ENCODE results near the gene KLK15.
"Not testable (repeated sequence)": the region's sequence is repeated elsewhere in the genome, so short reads cannot be mapped to it uniquely, and the experiment has no call there.

The KLK15 gene

DNA sequence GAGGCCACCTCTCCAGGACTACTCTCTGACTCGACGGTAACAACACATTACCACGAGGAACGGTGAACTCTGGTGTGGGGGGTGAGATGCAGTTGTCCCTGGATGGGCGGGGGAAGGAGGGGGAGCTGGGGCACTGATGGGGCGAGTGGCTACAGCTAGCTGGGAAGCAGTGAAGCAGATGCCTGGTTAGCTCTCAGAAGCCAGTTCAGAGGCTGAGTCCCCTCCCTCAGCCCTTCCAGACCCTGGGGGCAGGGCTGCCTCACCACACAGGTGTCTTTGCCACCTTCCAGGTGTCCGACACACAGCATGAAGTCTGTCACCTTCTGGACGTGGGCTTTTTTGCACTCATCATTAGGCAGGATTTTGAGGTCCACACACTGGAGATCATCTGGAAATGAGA, 13.7 kb downstream of the KLK15 start:
- no peak for DNase-seq

DNA sequence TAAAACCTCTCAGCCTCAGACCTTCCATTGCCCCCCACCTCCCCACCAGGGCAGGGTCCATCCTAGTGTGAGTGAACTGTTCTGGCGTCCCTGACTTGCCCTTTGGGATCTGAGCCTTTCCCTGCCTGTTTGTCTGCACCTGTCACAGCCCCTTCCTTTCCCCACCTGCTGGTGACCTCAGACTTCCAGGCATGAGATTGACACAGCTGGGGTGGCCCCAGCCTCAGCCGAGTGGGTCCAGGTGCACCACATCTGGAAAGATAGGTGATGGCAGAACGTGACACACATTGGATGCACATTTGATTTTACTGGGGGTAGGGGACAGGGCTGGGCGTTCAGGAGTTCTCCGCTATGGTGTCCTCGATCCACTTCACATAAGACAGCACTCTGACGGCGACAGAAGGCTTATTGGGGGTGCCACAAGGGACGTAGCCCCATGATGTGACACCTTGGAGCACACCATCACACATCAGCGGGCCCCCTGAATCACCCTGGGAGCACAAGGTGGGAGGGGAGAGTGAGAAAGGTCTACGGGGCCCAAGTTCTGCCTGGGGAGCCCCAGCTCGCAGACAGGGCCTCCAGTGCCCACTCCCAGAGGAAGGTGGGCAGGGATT, 14.4 kb downstream of the KLK15 start:
- DNase-seq = no peak

DNA sequence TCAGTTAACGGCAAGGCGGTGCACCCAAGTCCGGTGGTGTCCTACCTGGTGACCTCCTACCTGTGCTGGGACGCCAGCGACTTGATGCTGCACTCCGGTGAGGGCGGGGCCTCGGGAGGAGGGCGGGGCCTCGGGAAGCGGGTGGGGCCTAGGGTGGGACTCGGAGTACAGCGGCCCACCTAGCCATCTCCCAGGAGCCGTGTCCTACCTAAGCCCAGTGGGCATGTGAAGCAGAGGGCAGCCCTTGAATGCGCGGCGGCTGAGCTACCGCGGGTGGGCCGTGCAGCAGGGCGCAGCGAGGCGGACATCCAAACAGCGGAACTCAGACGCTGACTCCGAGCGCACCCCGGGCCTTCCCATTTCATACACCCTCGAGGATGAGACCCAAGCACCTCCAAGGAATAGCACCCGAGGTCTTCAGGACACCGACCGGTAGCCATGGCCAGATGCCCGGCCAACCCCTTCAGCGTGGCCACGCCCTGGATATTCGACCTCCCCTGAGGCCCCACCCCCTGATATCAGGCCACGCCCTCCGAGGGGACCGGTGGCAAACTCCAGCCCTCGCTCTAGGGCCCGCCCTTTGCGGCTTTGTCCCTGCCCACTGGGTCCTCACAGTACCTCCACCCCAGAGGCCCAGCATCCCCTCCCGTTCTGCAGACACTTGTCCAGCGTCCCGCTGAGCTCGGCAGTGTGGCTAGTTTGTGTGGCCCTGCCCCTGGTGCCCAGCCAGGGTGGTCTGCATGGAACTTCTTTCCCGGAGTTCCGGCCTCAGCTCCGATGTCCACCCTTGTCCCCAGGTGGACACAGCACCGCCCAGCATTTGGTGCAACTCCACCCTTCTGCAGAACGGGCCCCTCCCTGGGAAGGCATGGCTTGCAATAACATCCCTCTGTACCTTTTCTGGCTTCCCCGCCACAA, 15.2 kb downstream of the KLK15 start:
- DNase-seq = peak; percentile 8

DNA sequence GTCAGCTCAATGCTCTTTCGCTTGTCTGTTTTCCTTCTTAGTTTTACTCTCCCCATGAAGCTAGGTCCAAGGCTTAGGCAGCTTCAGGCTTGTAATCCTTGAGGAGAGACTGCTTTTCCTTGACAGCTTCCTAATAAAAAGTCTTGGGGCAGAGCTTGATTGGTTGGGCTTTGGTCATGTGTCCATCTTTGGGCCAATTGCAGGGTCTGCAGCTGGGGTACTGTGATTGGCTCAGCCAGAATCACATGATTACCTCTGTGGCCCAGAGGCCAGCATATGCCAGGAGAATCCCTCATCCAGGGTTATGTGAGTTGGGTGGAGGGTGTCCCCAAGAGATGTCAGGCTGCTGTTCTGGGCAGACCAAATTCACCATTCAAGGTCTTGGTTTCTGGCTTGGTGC, 17.9 kb downstream of the KLK15 start:
- DNase-seq = no peak

DNA sequence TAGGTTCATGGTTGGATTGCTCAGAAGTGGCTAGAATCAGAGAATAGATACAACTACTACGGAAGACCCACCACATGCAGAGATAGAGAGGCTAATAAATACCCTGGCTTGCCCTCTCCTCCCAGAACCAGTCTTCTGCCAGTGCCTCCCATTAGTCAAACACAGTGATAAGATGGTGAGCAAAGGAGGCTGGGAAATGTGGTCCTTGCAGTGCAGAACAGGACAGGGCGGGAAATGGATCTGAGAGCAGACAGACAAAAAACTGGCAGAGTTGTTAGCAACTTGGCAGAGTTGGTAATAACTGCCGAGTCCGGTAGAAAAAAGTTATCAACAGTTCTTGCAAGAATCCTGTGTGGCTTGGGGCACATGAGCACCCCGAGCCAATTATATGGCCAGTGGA, 18.5 kb downstream of the KLK15 start:
- no peak for DNase-seq

DNA sequence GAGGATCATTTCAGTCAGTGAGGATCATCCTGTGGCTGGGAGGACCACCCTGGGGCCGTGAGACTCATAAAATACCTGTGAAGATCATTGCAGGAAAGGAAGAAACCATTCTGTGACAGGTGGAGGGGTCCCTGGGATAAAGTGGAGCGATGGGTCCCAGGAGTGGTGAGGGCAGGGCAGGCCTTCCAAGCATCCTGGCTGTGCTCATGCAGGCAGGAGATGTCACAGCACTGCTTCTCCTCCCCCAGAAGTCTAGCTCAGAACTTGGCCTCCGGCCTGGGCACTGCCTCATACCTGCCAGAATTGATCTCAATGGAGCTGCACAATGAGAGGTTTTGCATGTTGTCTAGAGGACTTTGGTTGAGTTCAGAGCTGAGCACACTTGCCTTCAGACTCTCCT, 20.9 kb downstream of the KLK15 start:
- DNase-seq = no peak

DNA sequence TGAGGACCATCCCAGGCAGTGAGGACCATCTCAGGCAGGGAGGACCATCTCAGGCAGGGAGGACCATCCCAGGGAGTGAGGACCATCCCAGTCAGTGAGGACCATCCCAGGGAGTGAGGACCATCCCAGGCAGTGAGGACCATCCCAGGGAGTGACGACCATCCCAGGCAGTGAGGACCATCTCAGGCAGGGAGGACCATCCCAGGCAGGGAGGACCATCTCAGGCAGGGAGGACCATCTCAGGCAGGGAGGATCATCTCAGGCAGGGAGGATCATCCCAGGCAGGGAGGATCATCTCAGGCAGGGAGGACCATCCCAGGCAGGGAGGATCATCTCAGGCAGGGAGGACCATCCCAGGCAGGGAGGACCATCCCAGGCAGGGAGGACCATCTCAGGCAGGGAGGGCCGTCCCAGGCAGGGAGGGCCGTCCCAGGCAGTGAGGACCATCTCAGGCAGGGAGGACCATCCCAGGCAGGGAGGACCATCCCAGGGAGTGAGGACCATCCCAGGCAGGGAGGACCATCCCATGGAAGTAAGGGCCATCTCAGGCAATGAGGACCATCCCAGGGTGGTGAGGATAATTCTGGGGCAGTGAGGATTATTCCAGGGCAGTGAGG, 21.6 kb downstream of the KLK15 start:
- DNase-seq = not testable (repeated sequence)

DNA sequence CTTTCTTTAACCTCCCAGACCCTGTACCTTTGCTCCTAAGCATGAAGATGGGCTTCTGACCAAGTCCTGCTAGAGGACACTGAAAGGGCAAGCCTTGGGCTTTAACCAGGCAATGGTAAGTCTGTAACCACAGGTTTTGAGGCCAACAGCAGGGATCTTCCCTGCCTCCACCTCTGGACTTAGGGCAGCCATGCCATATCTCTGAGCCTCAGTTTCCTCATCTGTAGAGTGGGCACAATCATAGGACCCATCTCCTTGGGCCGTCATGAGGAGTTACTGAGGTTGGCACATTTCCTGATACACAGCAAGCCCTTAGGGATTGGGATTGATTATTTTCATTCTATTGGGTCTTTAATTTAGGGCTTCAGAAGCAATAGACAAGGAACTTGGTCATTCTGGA, 24.5 kb downstream of the KLK15 start:
- DNase-seq = no peak

DNA sequence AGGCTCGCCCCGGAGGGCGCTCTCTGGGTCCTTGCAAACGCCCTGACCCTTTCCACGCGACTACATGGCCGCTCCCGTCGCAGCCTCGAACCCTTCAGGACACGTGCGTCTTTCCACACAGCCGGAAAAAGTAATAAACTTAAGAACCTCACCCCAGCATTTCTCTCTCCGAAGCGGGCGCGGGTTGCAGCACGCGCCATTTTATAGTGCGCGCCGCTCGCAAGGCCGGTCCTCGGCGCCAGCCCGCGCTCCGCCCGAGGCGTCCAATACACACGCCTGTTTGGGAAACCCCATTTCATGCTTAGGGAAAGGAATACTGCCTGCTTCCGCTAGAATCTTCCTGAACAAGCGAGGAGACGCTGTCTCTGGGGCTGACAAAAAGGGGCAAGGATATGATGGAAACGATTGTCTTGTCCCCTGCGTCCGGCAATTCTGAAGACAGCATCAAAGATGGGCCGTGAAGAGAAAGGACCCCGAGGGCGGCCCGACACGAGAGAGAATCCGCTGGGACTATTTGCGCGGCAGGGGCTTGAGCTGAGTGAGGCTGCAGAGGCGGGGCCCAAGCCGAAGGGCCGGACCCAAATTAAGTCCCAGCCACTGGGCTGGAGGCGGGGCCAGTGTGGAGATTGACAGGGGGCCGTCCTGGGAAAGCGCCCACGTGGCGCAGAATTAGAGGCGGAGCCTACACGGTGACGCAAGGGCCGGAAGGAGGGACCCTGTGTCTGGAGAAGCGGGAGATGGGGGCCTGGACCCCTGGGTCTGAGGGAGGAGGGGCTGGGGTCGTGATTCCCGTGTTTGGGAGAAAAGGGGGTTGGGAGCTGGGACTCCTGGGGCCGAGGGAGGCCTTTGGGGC, 28.7 kb downstream of the KLK15 start:
- DNase-seq = peak; percentile 79

DNA sequence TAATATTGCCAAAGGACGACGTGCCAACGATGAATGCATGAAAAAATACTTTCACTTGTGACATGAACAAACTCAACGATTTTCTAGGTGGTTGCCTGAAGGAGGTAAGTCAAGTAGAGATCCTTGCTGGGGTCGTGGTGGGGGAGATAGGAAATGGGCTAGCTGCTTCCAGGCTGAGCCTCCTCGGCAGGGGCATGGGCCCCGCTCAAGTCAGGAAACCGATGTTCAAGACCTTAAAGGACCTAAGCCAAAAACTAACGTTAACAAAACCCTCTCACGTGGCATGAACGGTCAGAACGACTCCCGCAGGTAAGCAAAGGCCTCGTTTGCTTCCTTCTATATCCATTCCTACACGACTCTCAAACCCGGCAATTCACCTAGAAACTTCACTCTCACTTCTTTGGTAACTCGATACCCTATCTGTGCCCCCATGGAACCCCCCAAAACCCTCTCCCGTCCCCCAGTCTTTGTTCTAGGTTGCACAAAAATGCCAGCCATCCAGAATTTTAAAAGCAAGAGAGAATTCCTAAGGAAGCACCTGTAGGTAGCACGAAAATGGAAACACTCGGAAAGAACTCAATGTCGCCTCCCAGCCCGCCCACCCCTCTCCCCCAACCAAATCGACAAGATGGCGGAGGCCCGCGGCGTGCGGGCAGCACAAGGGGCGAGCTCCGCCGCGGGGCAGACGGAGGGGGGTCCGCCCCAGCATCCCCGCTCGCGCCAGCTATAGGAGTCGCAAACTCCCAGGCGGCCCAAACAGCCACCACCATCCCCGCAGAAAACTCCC, 29.5 kb downstream of the KLK15 start:
- DNase-seq = no peak

DNA sequence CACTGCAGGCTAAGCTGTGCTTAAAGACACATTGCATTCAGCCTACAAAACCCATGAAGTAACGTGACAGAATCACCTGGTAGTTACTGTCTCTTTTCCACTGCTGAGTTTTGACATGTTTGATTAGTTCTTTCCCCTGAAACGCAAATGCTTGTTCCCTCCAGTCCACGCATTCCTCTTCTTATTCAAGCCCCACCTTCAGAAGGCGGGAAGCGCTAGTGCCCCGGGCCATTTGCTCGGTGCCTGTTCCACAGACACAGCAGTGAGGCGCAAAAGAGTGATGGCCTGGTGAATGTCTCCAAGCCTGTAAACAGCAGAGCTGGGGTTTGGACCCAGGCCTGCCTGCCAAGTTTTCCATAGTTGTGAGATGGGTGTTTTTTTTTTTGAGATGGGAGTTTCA, 32.3 kb downstream of the KLK15 start:
- DNase-seq = no peak

DNA sequence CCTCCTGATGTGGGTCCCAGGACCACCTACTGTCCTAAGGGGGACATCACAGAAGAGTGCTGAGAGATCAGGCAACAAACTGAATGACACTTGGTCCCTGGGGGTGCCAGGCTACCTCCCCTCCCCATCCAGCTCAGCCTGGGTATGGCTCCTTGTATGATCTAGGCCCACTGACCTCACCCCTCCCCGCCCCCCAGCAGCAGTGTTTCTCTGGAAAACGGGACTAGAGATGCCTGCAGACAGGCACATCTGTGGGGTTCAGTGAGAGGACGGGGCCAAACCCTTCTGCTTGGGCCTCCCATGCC, 33.9 kb downstream of the KLK15 start:
- no peak for DNase-seq

DNA sequence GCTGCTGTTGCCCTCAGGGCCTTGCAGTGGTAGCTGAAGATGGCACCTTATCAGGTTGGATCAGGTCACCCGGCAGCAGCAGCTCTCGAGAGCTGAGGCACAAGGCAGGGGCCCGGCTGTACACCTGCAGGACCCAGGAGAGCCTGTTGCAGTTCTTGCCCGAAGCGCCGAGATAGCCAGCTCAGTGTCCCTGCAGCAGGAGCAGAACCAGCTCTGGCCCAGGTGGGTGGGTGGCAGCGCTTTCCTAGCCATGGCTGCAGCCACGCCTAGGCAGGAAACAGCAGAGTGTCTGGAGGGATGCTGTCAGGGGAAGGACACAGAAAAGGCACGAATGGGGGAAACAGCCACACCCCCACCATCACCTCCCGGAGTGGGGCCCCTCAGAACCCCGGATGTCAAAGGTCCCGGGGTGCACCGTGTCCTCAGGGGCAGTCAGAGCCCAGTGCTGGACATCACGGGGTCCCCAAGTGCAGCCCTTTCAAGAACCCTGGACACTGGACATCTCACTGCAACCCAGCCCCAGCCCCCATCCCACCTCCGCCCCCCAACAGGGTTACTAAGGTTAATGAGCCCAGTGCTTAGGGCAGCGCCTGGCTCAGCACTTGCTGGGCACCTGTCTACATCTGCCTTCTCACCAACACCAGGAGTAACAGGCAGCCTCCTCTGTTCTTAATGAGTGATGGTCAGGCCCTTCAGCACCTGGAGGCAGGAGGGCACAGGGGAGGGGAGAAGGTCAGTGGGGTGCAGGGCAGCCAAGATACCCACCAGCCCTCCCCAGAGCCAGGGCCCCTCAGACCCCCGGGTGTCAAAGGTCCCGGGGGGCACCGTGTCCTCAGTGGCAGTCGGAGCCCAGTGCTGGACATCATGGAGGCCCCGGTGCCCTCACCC, 34.5 kb downstream of the KLK15 start:
- DNase-seq = no peak

DNA sequence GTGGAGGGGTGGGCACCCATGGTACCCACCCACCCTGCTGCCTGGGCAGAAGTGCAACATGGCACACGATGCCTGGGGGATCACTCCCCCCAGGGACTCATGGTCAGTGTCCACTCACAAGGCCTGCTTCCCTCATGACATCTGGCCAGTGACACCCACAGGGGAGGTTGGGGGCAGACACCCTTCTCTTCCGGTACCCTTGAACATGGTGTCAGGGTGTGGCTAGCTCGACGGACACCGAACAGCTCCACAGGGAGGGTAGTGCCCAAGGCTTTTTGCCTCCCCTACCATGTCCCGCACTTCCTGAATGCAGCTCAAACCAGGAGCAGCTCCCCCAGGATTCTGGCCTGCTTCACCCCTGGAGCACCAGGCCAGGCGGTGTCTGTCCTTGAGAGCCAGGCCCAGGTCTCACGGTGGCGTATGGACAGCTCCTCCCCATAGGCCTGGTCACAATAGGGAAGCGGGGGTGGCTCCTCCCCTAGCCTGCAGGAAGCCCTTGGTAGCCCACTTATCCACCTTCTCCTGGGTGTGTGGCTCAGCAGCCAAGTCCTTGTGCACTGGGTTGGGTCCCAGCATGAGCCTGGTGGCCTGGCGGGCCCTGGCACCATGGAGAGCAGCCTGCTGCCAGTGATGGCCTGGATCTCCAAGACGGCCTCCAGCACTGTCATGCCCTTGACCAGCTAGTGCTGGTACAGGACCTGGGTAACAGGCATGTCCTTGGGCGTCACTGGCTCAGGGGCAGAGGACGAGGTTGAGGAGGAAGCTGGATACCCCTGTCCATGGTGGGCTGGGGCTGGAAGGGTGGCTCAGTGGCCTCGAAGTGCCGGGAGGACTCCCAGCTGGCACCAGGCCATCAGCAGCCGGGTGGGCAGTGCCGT, 35.4 kb downstream of the KLK15 start:
- DNase-seq = no peak

DNA sequence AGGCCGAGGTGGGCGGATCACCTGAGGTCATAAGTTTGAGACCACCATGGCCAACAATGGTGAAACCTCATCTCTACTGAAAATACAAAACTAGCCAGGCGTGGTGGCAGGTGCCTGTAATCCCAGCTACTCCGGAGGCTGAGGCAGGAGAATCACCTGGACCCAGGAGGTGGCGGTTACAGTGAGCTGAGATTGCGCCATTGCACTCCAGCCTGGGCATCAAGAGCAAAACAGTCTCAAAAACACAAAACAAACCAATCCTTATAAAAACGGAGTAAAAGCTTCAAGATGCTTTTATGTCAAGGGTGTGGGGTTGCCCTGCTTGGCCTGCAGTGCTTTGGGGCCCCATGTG, 36.0 kb downstream of the KLK15 start:
- DNase-seq = no peak

DNA sequence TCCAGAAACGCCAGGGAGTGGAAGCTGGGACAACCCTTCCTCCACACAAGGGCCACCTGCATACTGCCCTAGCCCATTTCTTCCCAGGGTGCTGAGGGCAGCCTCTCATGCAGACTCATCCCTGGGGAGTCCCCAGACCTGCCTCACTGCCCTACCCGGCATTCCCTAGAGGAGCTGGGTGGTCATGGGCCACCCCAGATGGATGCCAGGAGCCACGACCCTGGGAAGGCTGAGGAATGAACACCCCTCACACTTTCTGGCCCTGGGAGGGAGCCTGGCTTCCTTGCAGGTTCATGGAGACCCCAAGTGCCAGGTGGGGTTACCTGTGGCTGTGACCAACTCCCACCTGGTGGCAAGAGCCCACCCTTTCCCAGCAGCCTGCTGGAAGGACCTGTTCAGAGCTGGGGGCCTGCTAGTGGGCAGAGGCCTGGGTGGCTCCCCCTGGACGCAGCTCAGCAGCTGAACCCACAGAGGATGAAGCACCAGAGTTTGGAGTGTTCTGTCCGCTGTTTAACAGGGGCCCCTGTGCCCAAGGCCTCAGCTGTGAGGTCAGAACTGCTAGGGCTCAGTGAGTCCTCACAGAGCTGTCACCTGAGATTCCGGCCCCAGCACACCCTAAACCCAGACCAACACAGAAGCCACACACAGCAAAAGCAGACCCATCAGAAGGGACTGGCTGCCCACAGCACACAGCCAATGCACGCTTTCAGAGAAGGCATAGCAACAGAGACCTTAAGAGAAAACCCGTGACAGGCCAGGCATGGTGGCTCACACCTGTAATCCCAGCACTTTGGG, 36.5 kb downstream of the KLK15 start:
- DNase-seq = no peak

DNA sequence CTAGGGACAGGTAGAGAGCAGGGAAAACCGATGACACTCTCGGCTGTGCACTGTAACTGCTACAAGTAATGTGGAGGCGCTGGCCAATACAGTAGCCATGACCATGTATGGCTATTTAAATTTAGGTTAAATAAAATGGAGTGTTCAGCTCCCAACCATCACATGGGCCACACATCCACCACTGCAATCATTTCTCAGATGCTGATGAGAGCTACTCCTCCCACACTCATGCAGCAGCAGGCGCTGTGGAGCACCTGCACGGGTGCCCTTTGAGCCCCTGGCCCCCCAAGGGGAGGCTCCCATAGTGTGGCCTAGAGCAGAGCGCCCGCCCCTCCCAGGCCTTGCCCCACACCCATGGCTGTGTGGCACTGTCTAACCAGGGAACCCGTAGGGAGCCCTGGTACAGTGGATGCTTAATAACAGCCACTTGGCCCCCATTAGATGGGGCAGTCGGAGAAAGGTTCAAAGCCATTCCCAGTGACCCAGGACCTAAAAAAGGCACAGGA, 37.2 kb downstream of the KLK15 start:
- no peak for DNase-seq

DNA sequence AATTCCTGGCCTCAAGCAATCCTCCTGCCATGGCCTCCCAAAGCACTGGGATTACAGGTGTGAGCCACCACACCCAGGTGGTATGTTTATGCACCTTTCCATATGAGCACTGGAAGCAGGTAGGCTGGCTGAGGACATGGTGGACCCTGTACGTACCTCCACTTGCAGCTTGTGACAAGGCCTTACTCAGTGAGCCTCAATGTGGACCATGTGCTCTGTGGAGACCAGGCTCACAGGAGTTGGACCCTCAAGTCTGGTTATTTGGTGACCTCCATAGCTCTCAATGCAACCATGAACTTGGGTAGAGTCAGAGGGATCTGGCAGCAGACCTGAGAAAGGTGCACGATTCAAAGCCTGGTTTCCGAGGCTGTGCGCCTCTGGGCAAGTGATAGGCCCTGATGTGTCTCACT, 37.7 kb downstream of the KLK15 start:
- no peak for DNase-seq

DNA sequence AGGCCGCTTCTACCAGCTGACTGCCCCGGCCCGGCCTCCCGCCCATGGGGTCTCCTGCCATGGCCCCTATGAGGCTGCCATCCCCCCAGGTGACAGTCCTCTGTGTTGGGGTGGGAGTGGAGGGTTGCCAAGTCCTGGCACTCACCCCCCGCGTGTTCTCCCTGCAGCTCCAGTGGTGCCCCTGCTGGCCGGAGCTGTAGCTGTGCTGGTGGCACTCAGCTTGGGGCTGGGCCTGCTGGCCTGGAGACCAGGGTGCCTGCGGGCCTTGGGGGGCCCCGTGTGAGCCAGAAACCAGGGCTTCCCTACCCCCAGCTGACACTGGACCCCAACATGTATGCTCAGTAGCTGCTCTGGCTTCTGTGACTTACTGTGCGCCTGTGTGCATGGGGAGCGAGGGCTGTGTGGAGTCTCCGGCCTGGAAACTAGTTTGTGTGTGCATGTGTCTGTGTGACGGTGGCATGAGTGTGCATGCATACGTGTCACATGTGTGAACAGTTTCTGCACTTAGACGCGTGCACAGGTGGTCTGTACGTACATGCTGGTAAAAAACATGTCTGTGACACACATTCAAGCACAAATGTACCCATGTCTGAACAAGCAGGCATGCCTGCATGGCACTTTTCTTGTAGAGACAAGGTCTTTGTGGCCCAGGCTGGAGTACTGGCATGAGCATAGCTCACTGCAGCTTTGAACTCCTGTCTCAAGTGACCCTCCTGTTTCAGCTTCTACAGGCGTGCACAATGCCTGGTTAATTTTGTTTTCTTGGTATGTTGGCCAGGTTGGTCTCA, 38.3 kb downstream of the KLK15 start:
- no peak for DNase-seq
